Smooth muscle cell (in vitro differentiated cells): Measurements from ENCODE around the gene ZNF468. TPM values are rescaled to one million over a fixed set of nuclear protein-coding genes. Genes with fewer than 3 reads are reported as not detected.
A peak's percentile ranks its signal among the peaks of the same experiment; 100 is the strongest.
"Not testable (repeated sequence)": the region's sequence is repeated elsewhere in the genome, so short reads cannot be mapped to it uniquely, and the experiment has no call there.

Source experiments
- DNase-seq: peaks from one replicate; lab custom pipeline; 2025; ENCODE audit not compliant: unreplicated experiment; lab: John Stamatoyannopoulos, UW
- H2AFZ ChIP-seq: fragments of 200-600 bp; sonication (generic); 2 replicates; pipeline ENCODE4 v1.6.0; 2016; ENCODE audit warnings: antibody characterized with exemption, low read depth, mild to moderate bottlenecking
- H3F3A ChIP-seq: fragments of 200-600 bp; sonication (generic); 2 replicates; pipeline ENCODE4 v1.6.0; 2017; ENCODE audit warnings: antibody characterized with exemption, low read depth
- H3K27ac ChIP-seq: fragments of 200-600 bp; sonication (generic); 2 replicates; pipeline ENCODE4 v1.5.1; 2016; ENCODE audit warnings: low read depth, mild to moderate bottlenecking
- H3K27me3 ChIP-seq: fragments of 200-600 bp; sonication (generic); 2 replicates; pipeline ENCODE4 v1.6.1; 2016; ENCODE audit warnings: low read depth, mild to moderate bottlenecking
- H3K36me3 ChIP-seq: fragments of 200-600 bp; sonication (generic); 2 replicates; pipeline ENCODE4 v1.5.1; 2016; ENCODE audit warnings: low read depth
- H3K4me1 ChIP-seq: fragments of 200-600 bp; sonication (generic); 2 replicates; pipeline ENCODE4 v1.5.1; 2016; ENCODE audit warnings: low read depth
- H3K4me2 ChIP-seq: fragments of 200-600 bp; sonication (generic); 2 replicates; pipeline ENCODE4 v1.6.0; 2016; ENCODE audit warnings: mild to moderate bottlenecking
- H3K4me3 ChIP-seq: fragments of 200-600 bp; sonication (generic); 2 replicates; pipeline ENCODE4 v1.5.1; 2016; ENCODE audit warnings: mild to moderate bottlenecking
- H3K79me2 ChIP-seq: fragments of 200-600 bp; sonication (generic); 2 replicates; pipeline ENCODE4 v1.6.0; 2016; ENCODE audit warnings: low read depth, mild to moderate bottlenecking
- H3K9ac ChIP-seq: fragments of 200-600 bp; sonication (generic); 2 replicates; pipeline ENCODE4 v1.6.0; 2016; ENCODE audit warnings: low read depth
- H3K9me3 ChIP-seq: fragments of 200-600 bp; sonication (generic); replicated peaks from 2 replicates; pipeline ENCODE4 v1.5.1; 2016; ENCODE audit warnings: low read depth
- H4K20me1 ChIP-seq: fragments of 200-600 bp; sonication (generic); 2 replicates; pipeline ENCODE4 v1.6.0; 2016; ENCODE audit warnings: low read depth
- WGBS: methylation state at CpG from one replicate; pipeline ENCODE4 v1.1.7; 2016; ENCODE audit warnings: low lambda C conversion rate; 5-methylcytosine and 5-hydroxymethylcytosine counted together
- polyA plus RNA-seq: library from polyadenylated mRNA; unstranded; fragments of >200 nt; fragmentation: Nextera tagmentation; extraction: Ambion mirVana; gene quantifications from 2 replicates; pipeline ENCODE4 v1.2.1, GENCODE V29; 2016
- small RNA-seq: library from RNA; depleted of rRNA; stranded (forward); fragments of <200 nt; gene quantifications from one replicate; pipeline ENCODE3, GENCODE V24; 2014
- total RNA-seq: library from RNA; depleted of rRNA; stranded (reverse); fragments of >200 nt; gene quantifications from 2 replicates; pipeline ENCODE4 v1.2.3, GENCODE V29; 2014
- TF ChIP-seq, protein P1 (sequence below): fragments of 200-600 bp; sonication (generic); IDR thresholded peaks from 2 replicates; pipeline ENCODE4 v1.5.1; 2017; ENCODE audit warnings: borderline replicate concordance, mild to moderate bottlenecking, antibody characterized with exemption; ENCODE audit not compliant: insufficient read depth, poor library complexity, severe bottlenecking

ZNF468 gene
- total and polyA plus RNA-seq, 2 experiments from 2014 or later = 8.8 to 18.9 TPM

DNA sequence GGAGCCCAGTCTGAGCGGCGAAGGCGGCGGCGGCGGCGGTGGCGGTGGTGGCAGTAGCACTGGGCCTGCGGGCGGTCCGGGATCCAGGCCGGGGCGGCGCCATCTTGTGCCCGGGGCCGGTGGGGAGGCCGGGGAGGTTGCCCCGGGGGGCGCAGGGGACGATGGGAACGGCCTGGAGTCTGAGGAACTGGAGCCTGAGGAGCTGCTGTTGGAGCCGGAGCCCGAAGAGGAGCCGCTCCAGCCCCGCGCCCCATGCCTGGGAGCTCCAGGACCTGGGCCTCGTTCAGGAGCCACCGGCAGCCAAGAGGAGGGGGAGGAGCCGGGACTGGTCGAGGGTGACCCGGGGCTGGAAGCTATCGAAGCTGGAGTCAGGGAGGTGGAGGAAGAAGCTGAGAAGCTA lies 47.6 kb downstream of the ZNF468 start:
- WGBS = 95% methylated on average over 14 of the region's 32 CpGs
- no peaks in the 10 kb centered on the region for H4K20me1 ChIP-seq
- no peak overlapping the region for H3K27ac ChIP-seq
- H3K4me1 ChIP-seq = no peaks in the 10 kb centered on the region
- no peak for DNase-seq
- no peak overlapping the region for H3K4me3 ChIP-seq
- no peak overlapping the region for H2AFZ ChIP-seq
- H3K4me2 ChIP-seq = no peak overlapping the region
- H3K9ac ChIP-seq = no peak overlapping the region
- peaks cover 10% of the 10 kb centered on the region for H3K9me3 ChIP-seq
- H3K36me3 ChIP-seq = peaks cover 29% of the 10 kb centered on the region
- TF ChIP-seq, protein P1, sequence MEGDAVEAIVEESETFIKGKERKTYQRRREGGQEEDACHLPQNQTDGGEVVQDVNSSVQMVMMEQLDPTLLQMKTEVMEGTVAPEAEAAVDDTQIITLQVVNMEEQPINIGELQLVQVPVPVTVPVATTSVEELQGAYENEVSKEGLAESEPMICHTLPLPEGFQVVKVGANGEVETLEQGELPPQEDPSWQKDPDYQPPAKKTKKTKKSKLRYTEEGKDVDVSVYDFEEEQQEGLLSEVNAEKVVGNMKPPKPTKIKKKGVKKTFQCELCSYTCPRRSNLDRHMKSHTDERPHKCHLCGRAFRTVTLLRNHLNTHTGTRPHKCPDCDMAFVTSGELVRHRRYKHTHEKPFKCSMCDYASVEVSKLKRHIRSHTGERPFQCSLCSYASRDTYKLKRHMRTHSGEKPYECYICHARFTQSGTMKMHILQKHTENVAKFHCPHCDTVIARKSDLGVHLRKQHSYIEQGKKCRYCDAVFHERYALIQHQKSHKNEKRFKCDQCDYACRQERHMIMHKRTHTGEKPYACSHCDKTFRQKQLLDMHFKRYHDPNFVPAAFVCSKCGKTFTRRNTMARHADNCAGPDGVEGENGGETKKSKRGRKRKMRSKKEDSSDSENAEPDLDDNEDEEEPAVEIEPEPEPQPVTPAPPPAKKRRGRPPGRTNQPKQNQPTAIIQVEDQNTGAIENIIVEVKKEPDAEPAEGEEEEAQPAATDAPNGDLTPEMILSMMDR = no peak
- H3K27me3 ChIP-seq = no peaks in the 10 kb centered on the region
- H3F3A ChIP-seq = no peaks in the 10 kb centered on the region
- no peaks in the 10 kb centered on the region for H3K79me2 ChIP-seq

DNA sequence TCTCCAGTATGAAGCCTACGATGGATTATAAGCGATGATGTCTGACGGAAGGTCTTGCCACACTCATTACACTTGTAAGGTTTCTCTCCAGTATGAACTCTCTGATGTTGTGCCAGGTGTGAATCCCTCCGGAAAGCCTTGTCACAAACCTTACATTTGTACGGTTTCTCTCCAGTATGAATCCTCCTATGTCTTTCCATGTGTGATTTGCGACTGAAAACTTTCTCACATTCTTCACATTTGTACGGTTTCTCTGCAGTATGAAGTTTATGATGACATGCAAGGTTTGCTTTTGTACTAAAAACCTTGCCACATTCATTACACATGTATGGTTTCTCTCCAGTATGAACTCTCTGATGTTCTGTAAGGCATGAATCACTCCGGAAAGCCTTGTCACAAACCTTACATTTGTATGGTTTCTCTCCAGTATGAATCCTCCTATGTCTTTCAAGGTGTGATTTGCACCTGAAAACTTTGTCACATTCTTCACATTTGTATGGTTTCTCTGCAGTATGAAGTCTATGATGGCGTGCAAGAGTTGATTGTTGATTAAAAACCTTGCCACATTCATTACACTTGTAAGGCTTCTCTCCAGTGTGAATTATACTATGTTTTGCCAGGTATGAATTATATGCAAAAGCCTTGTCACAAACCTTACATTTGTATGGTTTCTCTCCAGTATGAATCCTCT lies 57.3 kb downstream of the ZNF468 start:
- H3K79me2 ChIP-seq, H3K27ac ChIP-seq, H3K4me1 ChIP-seq, DNase-seq, H3K4me2 ChIP-seq, H4K20me1 ChIP-seq, H3K27me3 ChIP-seq, H2AFZ ChIP-seq, H3K9ac ChIP-seq, H3F3A ChIP-seq: not testable (repeated sequence)
- Histone ChIP-seq H3K36me3 (peaks cover 59% of the 10 kb centered on the region), H3K4me3 (peak overlapping the region; percentile 2), H3K9me3 (peaks cover 68% of the 10 kb centered on the region)
- 98% methylated on average over 9 of the region's 9 CpGs for WGBS

DNA sequence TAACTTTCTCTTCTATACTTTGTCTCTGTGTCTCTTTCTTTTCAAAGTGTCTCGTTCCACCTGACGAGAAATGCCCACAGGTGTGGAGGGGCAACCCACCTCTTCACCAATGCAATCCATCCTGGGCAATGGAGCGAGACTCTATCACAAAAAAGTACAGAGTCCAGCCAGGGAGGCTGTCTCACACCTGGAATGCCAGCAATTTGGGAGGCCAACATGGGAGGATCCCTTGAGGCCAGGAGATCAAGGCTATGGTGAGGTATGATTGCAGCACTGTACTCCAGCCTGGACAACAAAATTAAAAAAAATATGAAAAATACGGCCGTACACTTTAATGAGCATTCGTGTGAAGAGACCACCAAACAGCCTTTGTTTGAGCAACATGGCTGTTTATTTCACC lies 68.0 kb downstream of the ZNF468 start:
- TF ChIP-seq, protein P1 = no peak
- Histone ChIP-seq H3K4me3 (no peak overlapping the region), H3K4me1 (no peaks in the 10 kb centered on the region), H2AFZ (no peak overlapping the region), H4K20me1 (no peaks in the 10 kb centered on the region), H3K4me2 (no peak overlapping the region), H3K79me2 (no peaks in the 10 kb centered on the region), H3K9me3 (no peaks in the 10 kb centered on the region), H3K27ac (no peak overlapping the region), H3K27me3 (no peaks in the 10 kb centered on the region), H3F3A (no peaks in the 10 kb centered on the region), H3K9ac (no peak overlapping the region), H3K36me3 (no peaks in the 10 kb centered on the region)
- no peak for DNase-seq
- 93% methylated on average over 6 of the region's 6 CpGs for WGBS

Small RNA genes within 50 kb of the gene (small RNA-seq; reads per million reads assigned to genes)
- gene ZNF320 = 3.5 reads per million, percentile 56 among the genes with 10 or more reads in this experiment

Other genes starting within 250 kb of the ZNF468 start
- gene ZNF83, start 219.3 kb downstream of the ZNF468 start, total RNA-seq = 53.2 and 60.0 TPM in 2 replicates
- 20.6 and 32.9 TPM in 2 replicates for gene ZNF83, start 219.3 kb downstream of the ZNF468 start, polyA plus RNA-seq
- 15.3 and 19.0 TPM in 2 replicates for gene ZNF611, start 122.6 kb downstream of the ZNF468 start, total RNA-seq
- gene ZNF611, start 122.6 kb downstream of the ZNF468 start, polyA plus RNA-seq = 7.7 and 10.1 TPM in 2 replicates
- 7.1 and 14.8 TPM in 2 replicates for gene ZNF600, start 70.8 kb downstream of the ZNF468 start, total RNA-seq
- gene ZNF600, start 70.8 kb downstream of the ZNF468 start, polyA plus RNA-seq = 3.6 and 8.8 TPM in 2 replicates
- gene ZNF28, start 36.0 kb downstream of the ZNF468 start, total RNA-seq = 15.6 TPM in 2 replicates
- gene ZNF28, start 36.0 kb downstream of the ZNF468 start, polyA plus RNA-seq = 10.7 and 14.3 TPM in 2 replicates
- 14.7 and 16.1 TPM in 2 replicates for gene ZNF320, start 40.0 kb upstream of the ZNF468 start, total RNA-seq
- 6.2 and 8.4 TPM in 2 replicates for gene ZNF320, start 40.0 kb upstream of the ZNF468 start, polyA plus RNA-seq
- gene ZNF888, start 65.8 kb upstream of the ZNF468 start, total RNA-seq = 8.6 and 11.9 TPM in 2 replicates
- 1.6 and 4.2 TPM in 2 replicates for gene ZNF888, start 65.8 kb upstream of the ZNF468 start, polyA plus RNA-seq
- gene ZNF816, start 105.3 kb upstream of the ZNF468 start, total RNA-seq = 9.2 and 17.9 TPM in 2 replicates
- 5.6 and 9.1 TPM in 2 replicates for gene ZNF816, start 105.3 kb upstream of the ZNF468 start, polyA plus RNA-seq
- gene ERVV-1, start 156.3 kb upstream of the ZNF468 start, total RNA-seq = 0.09 and 0.27 TPM in 2 replicates
- gene ERVV-1, start 156.3 kb upstream of the ZNF468 start, polyA plus RNA-seq = 0.21 TPM in 1 of 2 replicates, not detected in the other
- gene ERVV-2, start 187.1 kb upstream of the ZNF468 start, total RNA-seq = 0.09 TPM in 2 replicates
- gene ERVV-2, start 187.1 kb upstream of the ZNF468 start, polyA plus RNA-seq = not detected in 2 replicates
- gene ZNF160, start 245.8 kb upstream of the ZNF468 start, total RNA-seq = 36.0 and 37.8 TPM in 2 replicates
- 18.5 and 22.3 TPM in 2 replicates for gene ZNF160, start 245.8 kb upstream of the ZNF468 start, polyA plus RNA-seq